Activated gamma-delta T cell (primary cell): ENCODE measurements around the gene CELF4.

ENCODE experiments used
- DNase-seq: peaks from one replicate; lab custom pipeline; 2025; lab: John Stamatoyannopoulos, UW

The CELF4 gene

GRCh38 chr18:37316468-37316867 is 249.1 kb downstream of the CELF4 start:
- no peak for DNase-seq

- DNase-seq = no peak
These were observed 249.7 kb downstream of the CELF4 start for GRCh38 chr18:37315935-37316334.

- DNase-seq = no peak
These were observed 251.1 kb downstream of the CELF4 start for GRCh38 chr18:37314534-37314933.

- no peak for DNase-seq
These were observed 252.0 kb downstream of the CELF4 start for GRCh38 chr18:37313624-37314023.

GRCh38 chr18:37309861-37310260 is 255.7 kb downstream of the CELF4 start:
- no peak for DNase-seq

GRCh38 chr18:37309059-37309458 is 256.5 kb downstream of the CELF4 start:
- DNase-seq = no peak

- DNase-seq = no peak
These were observed 258.4 kb downstream of the CELF4 start for GRCh38 chr18:37307181-37307580.

GRCh38 chr18:37306432-37306831 is 259.2 kb downstream of the CELF4 start:
- no peak for DNase-seq

GRCh38 chr18:37305066-37305465 is 260.5 kb downstream of the CELF4 start:
- no peak for DNase-seq

GRCh38 chr18:37304012-37304680 is 261.5 kb downstream of the CELF4 start:
- no peak for DNase-seq

- no peak for DNase-seq
These were observed 262.6 kb downstream of the CELF4 start for GRCh38 chr18:37303009-37303408.

- no peak for DNase-seq
These were observed 263.1 kb downstream of the CELF4 start for GRCh38 chr18:37302519-37302918.

GRCh38 chr18:37299471-37300304 is 265.9 kb downstream of the CELF4 start:
- no peak for DNase-seq

GRCh38 chr18:37298816-37299215 is 266.8 kb downstream of the CELF4 start:
- no peak for DNase-seq

GRCh38 chr18:37297106-37297505 is 268.5 kb downstream of the CELF4 start:
- DNase-seq = no peak

GRCh38 chr18:37294951-37295350 is 270.6 kb downstream of the CELF4 start:
- no peak for DNase-seq

- no peak for DNase-seq
These were observed 272.2 kb downstream of the CELF4 start for GRCh38 chr18:37293359-37293758.

GRCh38 chr18:37289423-37289822 is 276.2 kb downstream of the CELF4 start:
- no peak for DNase-seq

GRCh38 chr18:37287601-37288000 is 278.0 kb downstream of the CELF4 start:
- no peak for DNase-seq

- DNase-seq = no peak
These were observed 278.8 kb downstream of the CELF4 start for GRCh38 chr18:37286801-37287200.

GRCh38 chr18:37285825-37286224 is 279.8 kb downstream of the CELF4 start:
- DNase-seq = no peak

GRCh38 chr18:37284260-37284659 is 281.3 kb downstream of the CELF4 start:
- DNase-seq = no peak

- no peak for DNase-seq
These were observed 283.1 kb downstream of the CELF4 start for GRCh38 chr18:37282386-37283037.
